Renal cortex interstitium (tissue), 11 donors: Measurements from ENCODE around the gene GGTLC2. TPM values are rescaled to one million over a fixed set of nuclear protein-coding genes. Genes with fewer than 3 reads are reported as not detected.
"Not testable (repeated sequence)": the region's sequence is repeated elsewhere in the genome, so short reads cannot be mapped to it uniquely, and the experiment has no call there.

ENCODE experiments used
- DNase-seq, 11 donors: peaks; one replicate each; pipeline ENCODE4 v3.0.0-alpha.2; 2013; ENCODE audit warnings: low read depth in 9 of 11, low spot score in 4 of 11; ENCODE audit errors: extremely low read depth in 1 of 11
- polyA plus RNA-seq, 3 donors: library from polyadenylated mRNA; unstranded; fragments of 120-200 nt; gene quantifications; one replicate each; pipeline ENCODE4 v1.2.1, GENCODE V29; 2013; ENCODE audit not compliant: insufficient read length in 3 of 3

The GGTLC2 gene
- polyA plus RNA-seq, 3 donors = 0.30 to 0.32 TPM; not detected in 1

DNA sequence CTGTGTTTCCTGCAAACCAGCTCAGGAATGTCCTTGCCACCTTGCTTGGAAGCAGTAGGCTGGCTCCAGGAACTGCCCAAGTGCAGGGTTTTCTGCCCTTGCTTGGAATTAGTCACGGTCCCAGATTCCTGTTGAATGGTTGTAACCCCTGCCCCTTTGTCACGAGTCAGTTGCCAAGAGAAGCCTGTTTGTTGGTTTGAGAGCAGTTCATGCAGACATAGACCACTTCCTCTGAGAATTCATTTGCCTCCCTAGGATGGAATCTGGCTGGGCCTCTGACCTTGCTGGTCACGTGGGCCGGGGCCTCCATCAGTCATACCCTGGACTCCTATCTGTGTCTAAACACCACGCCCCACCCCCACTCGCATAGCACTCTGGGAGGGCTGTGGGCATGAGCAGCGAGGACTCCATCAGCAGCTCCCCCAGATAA, 13.2 kb upstream of the GGTLC2 start:
- DNase-seq = peak in 8 of 11 donors; percentile 15 to 65 (median 40)

- not testable (repeated sequence) for DNase-seq
These were observed 12.2 kb upstream of the GGTLC2 start for GRCh38 chr22:22632226-22632625.

DNA sequence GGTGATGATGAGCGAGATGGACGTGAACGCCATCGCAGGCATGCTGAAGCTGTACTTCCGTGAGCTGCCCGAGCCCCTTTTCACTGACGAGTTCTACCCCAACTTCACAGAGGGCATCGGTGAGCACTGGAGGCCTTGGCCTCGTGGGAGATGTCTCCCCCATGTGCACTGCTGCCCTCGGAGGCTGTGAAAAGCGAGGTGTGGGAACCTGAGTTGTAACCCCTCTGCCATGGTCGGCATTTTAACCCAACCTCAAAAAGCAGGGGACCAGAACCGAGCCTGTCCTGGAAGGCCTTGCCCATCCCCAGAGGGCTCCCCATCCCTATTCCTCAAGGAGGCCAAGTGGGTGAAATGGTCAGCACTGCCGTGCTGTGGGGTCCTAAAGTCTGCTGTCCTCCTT, 10.9 kb upstream of the GGTLC2 start:
- DNase-seq = not testable (repeated sequence)

GRCh38 chr22:22636260-22636659, 8.2 kb upstream of the GGTLC2 start:
- not testable (repeated sequence) for DNase-seq

DNA sequence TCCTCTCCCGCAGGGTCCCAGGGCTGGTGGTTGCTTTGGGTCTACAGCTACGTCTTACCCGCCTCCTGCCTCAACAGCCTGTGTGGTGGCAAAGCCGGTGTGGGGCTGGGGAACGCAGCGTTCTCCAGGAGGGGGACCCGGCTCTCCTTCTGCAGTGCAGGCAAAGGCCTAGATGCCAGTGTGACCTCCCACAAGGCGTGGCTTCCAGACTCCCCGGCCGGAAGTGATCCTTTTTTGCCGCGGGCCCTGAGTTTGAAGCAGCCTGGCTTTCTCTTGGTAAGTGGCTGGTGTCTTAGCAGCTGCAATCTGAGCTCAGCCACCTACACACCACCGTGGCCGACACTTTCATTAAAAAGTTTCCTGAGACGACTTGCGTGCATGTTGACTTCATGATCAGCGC, 6.1 kb upstream of the GGTLC2 start:
- not testable (repeated sequence) for DNase-seq

DNA sequence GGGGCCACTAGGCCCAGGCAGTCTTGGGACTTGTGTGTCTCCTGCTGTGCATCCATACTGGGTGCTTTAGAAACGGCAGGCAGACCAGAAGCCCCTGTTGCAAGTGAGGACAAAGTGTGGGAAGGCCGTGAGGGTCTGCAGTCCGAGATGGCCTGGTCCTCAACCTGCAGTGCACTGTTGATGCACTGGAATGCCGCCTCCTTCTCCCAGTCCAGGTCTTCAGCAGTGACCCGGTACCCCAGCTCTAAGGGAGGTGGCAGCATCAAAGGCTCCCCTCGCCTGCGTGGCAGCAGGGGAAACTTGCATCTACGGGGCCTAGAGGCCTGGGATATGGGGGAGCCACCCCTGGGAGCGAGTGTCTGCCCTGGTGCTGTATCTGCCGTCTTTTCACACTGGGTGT, 2.2 kb upstream of the GGTLC2 start:
- DNase-seq = not testable (repeated sequence)

- not testable (repeated sequence) for DNase-seq
These were observed 1.6 kb downstream of the GGTLC2 start for GRCh38 chr22:22645969-22646368.

DNA sequence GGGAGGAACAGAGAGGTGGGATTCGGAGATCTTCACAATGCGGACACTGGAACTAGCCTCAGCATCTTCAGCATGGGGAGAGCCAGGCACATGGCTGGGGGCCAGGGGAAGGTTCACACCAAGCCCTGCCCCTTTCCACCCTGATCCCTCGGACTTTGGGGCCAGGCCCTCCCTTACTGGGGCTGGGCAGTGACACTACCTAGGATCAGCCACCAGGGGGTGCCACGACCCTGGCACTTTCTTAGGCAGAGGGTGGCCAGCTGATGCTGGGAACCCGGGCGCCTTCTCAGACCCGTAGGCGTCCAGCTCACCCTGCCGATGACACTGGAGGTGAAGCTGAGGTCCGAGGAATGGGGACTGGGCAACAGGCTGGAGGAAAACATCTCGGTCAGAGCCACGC, 3.5 kb downstream of the GGTLC2 start:
- not testable (repeated sequence) for DNase-seq

DNA sequence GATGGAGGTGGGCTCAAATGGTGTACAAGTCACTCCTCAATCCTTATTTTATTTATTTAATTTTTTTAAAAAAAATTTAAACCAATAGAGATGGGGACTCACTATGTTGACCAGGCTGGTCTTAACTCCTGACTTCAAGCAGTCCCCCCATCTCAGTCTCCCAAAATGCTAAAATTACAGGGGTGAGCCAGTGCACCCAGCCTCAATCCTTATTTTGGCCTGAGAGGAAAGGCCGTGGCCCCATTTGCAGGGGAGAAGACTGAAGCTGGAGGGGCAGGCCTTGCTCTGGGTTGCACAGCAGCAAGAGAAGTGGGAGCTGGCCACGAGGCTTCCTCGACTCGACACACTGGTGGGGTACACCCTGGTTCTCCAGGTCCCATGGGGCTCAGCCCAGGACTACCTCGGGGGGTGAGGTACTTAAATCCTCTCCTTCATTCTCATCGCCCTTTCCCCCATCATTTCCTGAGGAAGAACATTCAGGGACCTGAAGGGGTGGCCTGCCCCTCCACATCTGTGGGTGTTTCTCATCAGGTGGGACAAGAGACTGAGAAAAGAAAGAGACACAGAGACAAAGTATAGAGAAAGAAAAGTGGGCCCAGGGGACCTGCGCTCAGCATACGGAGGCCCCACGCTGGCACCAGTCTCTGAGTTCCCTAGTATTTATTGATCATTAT, 4.6 kb downstream of the GGTLC2 start:
- DNase-seq = not testable (repeated sequence)

- DNase-seq = not testable (repeated sequence)
These were observed 5.3 kb downstream of the GGTLC2 start for GRCh38 chr22:22649761-22650160.

GRCh38 chr22:22650398-22650797, 6.0 kb downstream of the GGTLC2 start:
- DNase-seq = not testable (repeated sequence)

- not testable (repeated sequence) for DNase-seq
These were observed 6.5 kb downstream of the GGTLC2 start for GRCh38 chr22:22650803-22651515.

GRCh38 chr22:22651593-22651992, 7.2 kb downstream of the GGTLC2 start:
- peak in 6 of 11 donors; percentile 22 to 44 (median 32) for DNase-seq

- DNase-seq = not testable (repeated sequence)
These were observed 7.7 kb downstream of the GGTLC2 start for GRCh38 chr22:22652102-22652501.

- DNase-seq = not testable (repeated sequence)
These were observed 8.2 kb downstream of the GGTLC2 start for GRCh38 chr22:22652573-22652972.

GRCh38 chr22:22653677-22654381, 9.4 kb downstream of the GGTLC2 start:
- DNase-seq = not testable (repeated sequence)

DNA sequence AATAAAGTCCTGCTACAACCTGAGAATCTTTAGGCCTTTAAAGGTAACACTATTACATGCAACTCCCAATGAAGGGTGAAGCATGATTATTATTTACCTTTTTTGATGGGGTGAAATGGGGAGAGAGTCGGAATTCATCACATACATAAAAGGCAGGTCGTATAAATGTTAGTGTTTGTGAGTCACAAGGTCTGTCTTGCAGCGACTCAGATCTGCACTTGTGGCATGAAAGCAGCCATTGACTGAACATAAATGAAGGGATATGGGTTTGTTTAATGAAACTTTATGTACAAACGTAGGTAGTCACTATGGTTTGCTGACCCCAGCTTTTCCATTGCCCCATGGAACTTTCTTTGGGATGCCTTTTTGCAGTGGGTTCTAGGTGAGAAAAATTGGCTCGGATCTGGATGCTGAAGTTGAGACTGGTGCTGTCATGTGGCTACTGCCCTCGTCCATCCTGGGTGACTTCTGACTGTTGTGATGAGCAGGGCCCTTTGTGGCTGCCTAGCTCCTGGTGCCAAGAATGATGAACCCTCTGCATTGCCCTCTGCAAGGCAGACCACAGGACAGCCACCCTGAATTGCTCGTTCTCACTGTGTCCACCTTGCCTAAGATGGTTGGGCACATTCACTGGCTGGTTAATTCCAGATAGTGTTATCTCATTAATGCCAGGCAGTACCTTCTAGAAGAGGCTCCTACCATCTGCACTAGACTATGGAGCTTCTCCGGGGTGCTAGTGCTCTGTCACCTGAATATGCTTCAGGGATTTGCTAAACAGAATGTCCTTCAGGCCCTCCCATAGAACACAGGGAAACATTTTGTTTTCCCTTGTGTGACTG, 11.3 kb downstream of the GGTLC2 start:
- no peak for DNase-seq

DNA sequence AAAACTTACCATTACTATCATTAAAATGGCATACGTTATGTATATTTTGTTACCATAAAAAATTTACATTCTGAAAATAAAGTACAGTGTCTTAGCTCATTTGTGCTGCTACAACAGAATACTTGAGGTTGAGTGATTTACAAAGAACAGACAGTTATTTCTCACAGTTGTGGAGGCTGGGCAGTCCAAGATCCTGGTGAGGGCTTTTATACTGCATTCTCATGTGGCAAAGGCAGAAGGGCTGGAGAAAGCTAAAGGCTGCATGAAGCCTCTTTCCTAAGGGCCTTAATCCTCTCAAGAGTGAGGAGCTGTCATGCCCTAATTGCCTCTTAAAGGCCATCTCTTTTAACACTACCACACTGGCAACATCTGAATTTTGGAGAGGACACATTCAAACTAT, 13.3 kb downstream of the GGTLC2 start:
- DNase-seq = no peak

- no peak for DNase-seq
These were observed 16.9 kb downstream of the GGTLC2 start for GRCh38 chr22:22661275-22661674.
